ENCODE measurements around the gene LAMA2. TPM values are rescaled to one million over a fixed set of nuclear protein-coding genes. Genes with fewer than 3 reads are reported as not detected.

LAMA2 gene
- total RNA-seq, 2 experiments from 2014 or later: 0.26 TPM; not detected in 1

GRCh38 chr6:129251669-129252376, 368.9 kb downstream of the LAMA2 start:
- ATAC-seq: peak; percentile 70
- no peak overlapping the region for H3K27ac Mint-ChIP-seq
- peak; percentile 67 for DNase-seq
- no peak overlapping the region for H3K4me3 Mint-ChIP-seq
- no peaks in the 10 kb centered on the region for H3K9me3 Mint-ChIP-seq (ENCODE audit: insufficient read depth)
- CTCF ChIA-PET: interaction anchor here (0.6 to 1.8 kb wide), 11 partner anchors 9 to 526 kb away, joined by 3 to 5 read pairs (median 3); no protein-coding TSS in a partner anchor
- H3K4me1 Mint-ChIP-seq (ENCODE audit: low read depth): no peaks in the 10 kb centered on the region
- no peaks in the 10 kb centered on the region for H3K36me3 Mint-ChIP-seq (ENCODE audit: low read depth)
- POLR2A ChIA-PET: no interaction called here
- H3K27me3 Mint-ChIP-seq (ENCODE audit: low read depth): peaks cover 18% of the 10 kb centered on the region

GRCh38 chr6:129252377-129253071, 369.6 kb downstream of the LAMA2 start:
- no peak for ATAC-seq
- Mint-ChIP-seq H3K4me1 (ENCODE audit: low read depth) (no peaks in the 10 kb centered on the region), H3K36me3 (ENCODE audit: low read depth) (no peaks in the 10 kb centered on the region), H3K9me3 (ENCODE audit: insufficient read depth) (no peaks in the 10 kb centered on the region), H3K27ac (no peak overlapping the region), H3K27me3 (ENCODE audit: low read depth) (peaks cover 17% of the 10 kb centered on the region), H3K4me3 (no peak overlapping the region)
- POLR2A ChIA-PET: no interaction called here
- CTCF ChIA-PET: interaction anchor here (0.6 to 1.8 kb wide), 13 partner anchors 8 to 527 kb away, joined by 3 to 5 read pairs (median 3); no protein-coding TSS in a partner anchor
- DNase-seq: no peak

- H3K27me3 Mint-ChIP-seq (ENCODE audit: low read depth): peaks cover 17% of the 10 kb centered on the region
- DNase-seq (no peak), ATAC-seq (no peak)
- no peaks in the 10 kb centered on the region for H3K36me3 Mint-ChIP-seq (ENCODE audit: low read depth)
- no peaks in the 10 kb centered on the region for H3K9me3 Mint-ChIP-seq (ENCODE audit: insufficient read depth)
- ChIA-PET POLR2A (no interaction called here), CTCF (interaction anchor here (1.0 to 1.5 kb wide), 4 partner anchors 13 to 527 kb away, joined by 3 to 4 read pairs (median 4); no protein-coding TSS in a partner anchor)
- H3K4me3 Mint-ChIP-seq: no peak overlapping the region
- H3K4me1 Mint-ChIP-seq (ENCODE audit: low read depth): no peaks in the 10 kb centered on the region
- H3K27ac Mint-ChIP-seq: no peak overlapping the region
Measured at GRCh38 chr6:129253242-129253641, 370.3 kb downstream of the LAMA2 start.

- POLR2A ChIA-PET: no interaction called here
- DNase-seq (no peak), ATAC-seq (no peak)
Measured at GRCh38 chr6:129253727-129254126, 370.8 kb downstream of the LAMA2 start.

GRCh38 chr6:129257196-129257595, 374.3 kb downstream of the LAMA2 start:
- ATAC-seq: no peak
- Mint-ChIP-seq H3K4me3 (no peak overlapping the region), H3K36me3 (ENCODE audit: low read depth) (no peaks in the 10 kb centered on the region), H3K27ac (no peak overlapping the region), H3K4me1 (ENCODE audit: low read depth) (no peaks in the 10 kb centered on the region), H3K27me3 (ENCODE audit: low read depth) (peaks cover 12% of the 10 kb centered on the region), H3K9me3 (ENCODE audit: insufficient read depth) (no peaks in the 10 kb centered on the region)
- ChIA-PET CTCF (no interaction called here), POLR2A (no interaction called here)
- no peak for DNase-seq

More at GRCh38 chr6:129253727-129254126, 370.8 kb downstream of the LAMA2 start:
- no peak overlapping the region for H3K27ac Mint-ChIP-seq
- CTCF ChIA-PET: interaction anchor here (1.2 kb wide), 1 partner anchor 13 kb away, joined by 4 read pairs; no protein-coding TSS in a partner anchor
- peaks cover 17% of the 10 kb centered on the region for H3K27me3 Mint-ChIP-seq (ENCODE audit: low read depth)
- no peaks in the 10 kb centered on the region for H3K9me3 Mint-ChIP-seq (ENCODE audit: insufficient read depth)
- H3K4me1 Mint-ChIP-seq (ENCODE audit: low read depth): no peaks in the 10 kb centered on the region
- H3K36me3 Mint-ChIP-seq (ENCODE audit: low read depth): no peaks in the 10 kb centered on the region
- no peak overlapping the region for H3K4me3 Mint-ChIP-seq

GRCh38 chr6:129262661-129263060, 379.7 kb downstream of the LAMA2 start:
- ATAC-seq (no peak), DNase-seq (no peak)
- H3K36me3 Mint-ChIP-seq (ENCODE audit: low read depth): no peaks in the 10 kb centered on the region
- H3K27ac Mint-ChIP-seq: no peak overlapping the region
- ChIA-PET CTCF (interaction anchor here (1.0 kb wide), 1 partner anchor 10 kb away, joined by 3 read pairs; no protein-coding TSS in a partner anchor), POLR2A (no interaction called here)
- H3K9me3 Mint-ChIP-seq (ENCODE audit: insufficient read depth): no peaks in the 10 kb centered on the region
- H3K4me3 Mint-ChIP-seq: no peak overlapping the region
- H3K27me3 Mint-ChIP-seq (ENCODE audit: low read depth): peaks cover 5% of the 10 kb centered on the region
- no peaks in the 10 kb centered on the region for H3K4me1 Mint-ChIP-seq (ENCODE audit: low read depth)

- Mint-ChIP-seq H3K36me3 (ENCODE audit: low read depth) (no peaks in the 10 kb centered on the region), H3K9me3 (ENCODE audit: insufficient read depth) (no peaks in the 10 kb centered on the region), H3K27me3 (ENCODE audit: low read depth) (peaks cover 5% of the 10 kb centered on the region), H3K27ac (no peak overlapping the region), H3K4me3 (no peak overlapping the region), H3K4me1 (ENCODE audit: low read depth) (no peaks in the 10 kb centered on the region)
- CTCF ChIA-PET: no interaction called here
- ATAC-seq: no peak
- POLR2A ChIA-PET: no interaction called here
- DNase-seq: no peak
Measured at GRCh38 chr6:129263176-129263575, 380.2 kb downstream of the LAMA2 start.

- ATAC-seq (no peak), DNase-seq (no peak)
- Mint-ChIP-seq H3K27me3 (ENCODE audit: low read depth) (peaks cover 3% of the 10 kb centered on the region), H3K4me3 (no peak overlapping the region), H3K4me1 (ENCODE audit: low read depth) (no peaks in the 10 kb centered on the region), H3K36me3 (ENCODE audit: low read depth) (no peaks in the 10 kb centered on the region), H3K9me3 (ENCODE audit: insufficient read depth) (no peaks in the 10 kb centered on the region), H3K27ac (no peak overlapping the region)
- POLR2A ChIA-PET: no interaction called here
- CTCF ChIA-PET: interaction anchor here (0.6 to 1.4 kb wide), 2 partner anchors 12 to 68 kb away, joined by 3 to 4 read pairs; no protein-coding TSS in a partner anchor
Measured at GRCh38 chr6:129264480-129265045, 381.6 kb downstream of the LAMA2 start.

GRCh38 chr6:129267028-129267427, 384.1 kb downstream of the LAMA2 start:
- no peak overlapping the region for H3K27ac Mint-ChIP-seq
- H3K4me1 Mint-ChIP-seq (ENCODE audit: low read depth): no peaks in the 10 kb centered on the region
- H3K36me3 Mint-ChIP-seq (ENCODE audit: low read depth): no peaks in the 10 kb centered on the region
- no peak for DNase-seq
- H3K9me3 Mint-ChIP-seq (ENCODE audit: insufficient read depth): no peaks in the 10 kb centered on the region
- ChIA-PET POLR2A (no interaction called here), CTCF (interaction anchor here (1.0 kb wide), 1 partner anchor 14 kb away, joined by 4 read pairs; no protein-coding TSS in a partner anchor)
- no peak overlapping the region for H3K4me3 Mint-ChIP-seq
- peaks cover 6% of the 10 kb centered on the region for H3K27me3 Mint-ChIP-seq (ENCODE audit: low read depth)
- ATAC-seq: no peak

- no peaks in the 10 kb centered on the region for H3K36me3 Mint-ChIP-seq (ENCODE audit: low read depth)
- H3K4me3 Mint-ChIP-seq: no peak overlapping the region
- H3K9me3 Mint-ChIP-seq (ENCODE audit: insufficient read depth): no peaks in the 10 kb centered on the region
- DNase-seq (no peak), ATAC-seq (no peak)
- H3K27ac Mint-ChIP-seq: no peak overlapping the region
- ChIA-PET CTCF (no interaction called here), POLR2A (no interaction called here)
- H3K4me1 Mint-ChIP-seq (ENCODE audit: low read depth): no peaks in the 10 kb centered on the region
- peaks cover 6% of the 10 kb centered on the region for H3K27me3 Mint-ChIP-seq (ENCODE audit: low read depth)
Measured at GRCh38 chr6:129269076-129269475, 386.1 kb downstream of the LAMA2 start.

- H3K4me3 Mint-ChIP-seq: no peak overlapping the region
- CTCF ChIA-PET: interaction anchor here (0.8 kb wide), 1 partner anchor 15 kb away, joined by 3 read pairs; no protein-coding TSS in a partner anchor
Measured at GRCh38 chr6:129269891-129270290, 387.0 kb downstream of the LAMA2 start.

GRCh38 chr6:129270450-129270849, 387.5 kb downstream of the LAMA2 start:
- ChIA-PET CTCF (interaction anchor here (0.8 kb wide), 1 partner anchor 16 kb away, joined by 3 read pairs; no protein-coding TSS in a partner anchor), POLR2A (no interaction called here)
- Mint-ChIP-seq H3K9me3 (ENCODE audit: insufficient read depth) (no peaks in the 10 kb centered on the region), H3K27ac (no peak overlapping the region), H3K4me3 (no peak overlapping the region), H3K36me3 (ENCODE audit: low read depth) (no peaks in the 10 kb centered on the region), H3K4me1 (ENCODE audit: low read depth) (no peaks in the 10 kb centered on the region), H3K27me3 (ENCODE audit: low read depth) (peaks cover 4% of the 10 kb centered on the region)
- DNase-seq: no peak
- no peak for ATAC-seq

More at GRCh38 chr6:129269891-129270290, 387.0 kb downstream of the LAMA2 start:
- no peak for ATAC-seq
- Mint-ChIP-seq H3K9me3 (ENCODE audit: insufficient read depth) (no peaks in the 10 kb centered on the region), H3K27ac (no peak overlapping the region), H3K36me3 (ENCODE audit: low read depth) (no peaks in the 10 kb centered on the region), H3K4me1 (ENCODE audit: low read depth) (no peaks in the 10 kb centered on the region), H3K27me3 (ENCODE audit: low read depth) (peaks cover 6% of the 10 kb centered on the region)
- no peak for DNase-seq
- POLR2A ChIA-PET: no interaction called here

Measured in activated CD8-positive, alpha-beta T cell treated with anti-CD3 and anti-CD28 coated beads, Interleukin-2, amount 10 ng/mL, durations not matched to agents 7 days and 5 days (primary cell).